GM18526 (cell line): ENCODE measurements around the gene ALOX15B.

Experiments
- POLR2A ChIP-seq: IDR thresholded peaks from 3 replicates; pipeline ENCODE4 v1.6.1; 2011; ENCODE audit not compliant: insufficient read length; ENCODE audit errors: extremely low read depth

ALOX15B gene

GRCh38 chr17:8044819-8045810 lies 6.3 kb downstream of the ALOX15B start:
- TF ChIP-seq POLR2A: no peak

DNA sequence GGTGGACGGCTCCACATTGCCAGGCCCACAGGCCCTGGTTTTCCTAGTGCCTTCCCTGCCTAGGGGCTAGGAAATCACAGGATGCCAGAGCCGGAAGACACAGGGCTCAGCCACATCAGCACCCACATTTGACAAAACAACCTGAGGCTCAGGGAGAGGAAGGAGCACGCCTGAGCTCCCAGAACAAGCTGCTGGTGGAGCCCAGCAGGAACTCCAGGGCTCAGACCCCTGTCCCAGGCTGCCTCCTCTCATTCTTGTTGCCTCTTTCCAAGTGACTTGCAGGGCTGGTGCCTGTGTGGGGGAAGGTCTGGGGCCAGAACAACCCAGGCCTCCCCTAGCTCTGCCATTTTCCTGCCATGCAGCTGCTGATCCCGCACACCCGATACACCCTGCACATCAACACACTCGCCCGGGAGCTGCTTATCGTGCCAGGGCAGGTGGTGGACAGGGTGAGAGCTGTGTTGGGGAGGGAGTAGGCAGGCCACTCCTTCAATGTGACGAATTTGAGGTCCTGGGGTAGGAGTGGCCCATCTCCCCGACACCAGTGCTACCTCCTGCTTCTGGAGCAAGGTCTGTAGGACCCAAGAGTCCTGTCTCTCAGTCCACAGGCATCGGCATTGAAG lies 7.6 kb downstream of the ALOX15B start:
- TF ChIP-seq POLR2A: no peak

DNA sequence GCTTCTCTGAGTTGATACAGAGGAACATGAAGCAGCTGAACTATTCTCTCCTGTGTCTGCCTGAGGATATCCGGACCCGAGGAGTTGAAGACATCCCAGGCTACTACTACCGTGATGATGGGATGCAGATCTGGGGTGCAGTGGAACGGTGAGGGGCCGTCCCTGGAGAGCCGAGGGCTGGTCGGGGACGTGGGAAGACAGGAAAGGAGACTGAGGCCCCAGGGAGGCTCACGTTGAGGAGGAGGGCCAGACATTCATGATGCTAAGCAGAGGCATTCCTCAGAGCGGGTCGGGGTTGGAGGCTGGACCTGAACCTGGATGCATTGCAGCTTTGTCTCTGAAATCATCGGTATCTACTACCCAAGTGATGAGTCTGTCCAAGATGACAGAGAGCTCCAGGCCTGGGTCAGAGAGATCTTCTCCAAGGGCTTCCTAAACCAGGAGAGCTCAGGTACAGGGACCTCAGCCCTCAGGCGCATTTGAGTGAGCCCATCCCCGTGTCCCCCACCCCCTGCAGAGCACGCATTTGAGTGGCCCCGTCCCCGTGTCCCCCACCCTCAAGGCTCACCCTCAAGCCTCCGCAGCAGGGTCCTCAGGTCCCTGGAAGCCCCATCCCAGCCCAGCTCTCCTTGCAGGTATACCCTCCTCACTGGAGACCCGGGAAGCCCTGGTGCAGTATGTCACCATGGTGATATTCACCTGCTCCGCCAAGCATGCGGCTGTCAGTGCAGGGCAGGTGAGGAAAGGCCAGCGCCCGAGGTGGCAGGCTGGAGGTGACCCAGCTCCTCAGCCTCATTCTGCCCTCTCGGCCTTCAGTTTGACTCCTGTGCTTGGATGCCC lies 8.3 kb downstream of the ALOX15B start:
- TF ChIP-seq POLR2A: no peak

GRCh38 chr17:8047769-8048110 lies 8.9 kb downstream of the ALOX15B start:
- TF ChIP-seq POLR2A: no peak

GRCh38 chr17:8048236-8048635 lies 9.4 kb downstream of the ALOX15B start:
- no peak for TF ChIP-seq POLR2A

GRCh38 chr17:8048736-8049135 lies 9.9 kb downstream of the ALOX15B start:
- TF ChIP-seq POLR2A: no peak

GRCh38 chr17:8051831-8052230 lies 13.0 kb downstream of the ALOX15B start:
- TF ChIP-seq POLR2A: no peak

DNA sequence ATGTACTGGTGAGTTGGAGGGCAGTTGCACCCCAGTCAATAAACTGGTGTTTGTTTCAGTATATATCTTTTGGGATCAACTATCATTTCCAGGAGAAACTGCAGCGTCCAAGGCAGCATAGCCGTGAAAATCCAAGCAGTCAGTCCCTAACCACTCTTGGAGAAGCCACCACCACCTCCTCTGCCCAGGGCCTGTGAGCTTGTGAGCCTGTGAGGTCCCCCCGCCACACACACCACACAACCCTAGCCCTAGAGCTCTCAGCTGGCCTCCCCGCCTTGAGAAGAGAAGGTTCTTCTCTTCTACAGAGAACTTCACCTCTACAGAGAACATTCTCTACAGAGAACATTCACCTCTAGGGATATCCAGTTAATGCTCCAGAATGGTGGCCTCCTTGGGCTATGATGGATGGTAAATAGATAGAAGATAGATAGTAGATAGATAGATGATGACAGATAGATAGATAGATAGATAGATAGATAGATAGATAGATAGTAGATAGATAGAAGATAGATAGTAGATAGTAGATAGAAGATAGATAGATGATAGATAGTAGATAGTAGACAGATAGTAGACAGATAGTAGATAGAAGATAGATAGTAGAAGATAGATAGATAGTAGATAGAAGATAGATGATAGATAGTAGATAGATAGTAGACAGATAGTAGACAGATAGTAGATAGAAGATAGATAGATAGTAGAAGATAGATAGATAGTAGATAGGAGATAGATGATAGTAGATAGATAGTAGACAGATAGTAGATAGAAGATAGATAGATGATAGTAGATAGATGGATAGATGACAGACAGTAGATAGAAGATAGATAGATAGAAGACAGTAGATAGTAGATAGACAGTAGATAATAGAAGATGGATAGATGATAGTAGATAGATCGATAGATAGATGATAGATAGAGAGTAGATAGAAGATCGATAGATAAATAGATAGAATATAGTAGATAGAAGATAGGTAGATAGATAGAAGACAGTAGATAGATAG lies 13.7 kb downstream of the ALOX15B start:
- TF ChIP-seq POLR2A: no peak

DNA sequence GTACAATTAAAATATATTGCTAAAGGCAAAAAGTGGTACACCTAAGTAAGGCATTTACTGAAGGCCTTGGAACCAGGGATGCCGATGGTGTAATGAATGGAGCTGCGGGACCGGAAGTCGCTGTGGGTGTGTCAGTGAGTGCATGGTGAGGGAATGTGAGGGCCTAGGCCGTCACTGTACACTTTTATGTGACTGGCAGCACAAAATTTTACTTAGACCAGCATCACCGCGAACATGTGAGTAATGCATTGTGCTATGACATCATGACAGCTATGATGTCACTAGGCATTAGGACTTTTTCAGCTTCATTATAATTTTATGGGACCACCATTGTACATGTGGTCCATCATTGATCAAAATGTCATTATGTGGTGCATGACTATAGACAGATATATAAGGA lies 14.7 kb downstream of the ALOX15B start:
- no peak for TF ChIP-seq POLR2A

DNA sequence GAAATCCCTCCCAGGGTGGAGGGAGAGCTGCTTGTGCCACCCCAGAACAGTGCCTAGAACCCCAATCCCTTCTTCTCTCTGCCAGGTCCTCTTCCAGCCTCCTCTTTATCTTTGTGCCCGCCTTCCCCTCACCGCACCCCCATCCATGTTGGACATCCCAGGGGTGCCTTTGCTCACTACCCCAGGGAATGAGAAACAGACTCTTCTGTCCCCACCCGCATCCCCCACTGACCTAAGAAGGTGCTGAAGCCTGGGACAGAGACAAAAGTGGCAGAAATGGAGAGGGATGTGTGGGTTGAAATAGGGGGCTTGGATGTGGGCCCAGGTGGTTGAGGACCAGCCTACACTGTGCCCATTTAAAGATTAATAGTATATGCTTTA lies 17.0 kb downstream of the ALOX15B start:
- no peak for TF ChIP-seq POLR2A

- TF ChIP-seq POLR2A: no peak
Measured at GRCh38 chr17:8056232-8056975, 17.5 kb downstream of the ALOX15B start.

- TF ChIP-seq POLR2A: no peak
Measured at GRCh38 chr17:8056976-8057625, 18.2 kb downstream of the ALOX15B start.

- TF ChIP-seq POLR2A: no peak
Measured at GRCh38 chr17:8057691-8058114, 18.8 kb downstream of the ALOX15B start.

DNA sequence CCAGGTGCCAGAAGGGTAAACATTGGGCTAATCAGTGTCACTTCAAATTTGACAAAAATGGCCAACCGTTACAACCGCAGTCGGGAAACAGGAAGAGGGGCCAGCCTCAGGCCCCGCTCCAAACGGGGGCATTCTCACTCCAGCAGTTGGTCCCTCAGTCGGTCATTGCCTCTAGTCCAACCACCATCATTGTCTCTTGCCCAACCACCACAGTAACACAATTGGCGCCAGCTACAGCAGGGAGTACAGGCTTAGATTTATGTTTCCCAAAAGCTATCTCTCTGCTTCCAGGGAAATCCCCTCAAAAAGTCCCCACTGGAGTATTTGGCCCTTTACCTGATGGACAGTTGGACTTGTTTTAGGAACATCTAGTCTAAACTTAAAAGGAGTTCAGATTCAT lies 20.3 kb downstream of the ALOX15B start:
- TF ChIP-seq POLR2A: no peak

GRCh38 chr17:8060274-8060673 lies 21.4 kb downstream of the ALOX15B start:
- no peak for TF ChIP-seq POLR2A
